ENCODE data around the gene ARAP2.

ARAP2 gene

DNA sequence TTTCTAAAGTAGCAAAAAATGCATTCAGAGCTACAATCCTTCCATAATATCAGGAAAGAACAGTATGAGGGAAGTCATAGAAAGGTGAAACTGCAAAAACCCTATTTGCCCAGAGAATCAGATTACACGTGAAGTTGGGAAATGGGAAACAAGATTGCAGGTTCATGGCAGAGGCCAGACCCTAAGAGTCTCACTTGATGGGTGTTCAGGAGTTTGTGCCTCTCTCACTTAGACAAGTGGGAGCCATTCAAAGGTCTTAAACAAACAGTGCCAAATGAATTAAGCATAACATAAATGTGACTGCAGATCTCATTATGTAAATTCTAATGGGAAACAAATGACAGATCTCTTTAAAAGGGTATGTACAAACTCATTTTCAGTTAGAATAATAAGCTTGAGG is 91.6 kb downstream of the ARAP2 start:
- DNase-seq (ENCODE audit: low read depth) = no peak
- H3K4me3 ChIP-seq (ENCODE audit: low read length) = no peak overlapping the region
- TF ChIP-seq, protein P1, sequence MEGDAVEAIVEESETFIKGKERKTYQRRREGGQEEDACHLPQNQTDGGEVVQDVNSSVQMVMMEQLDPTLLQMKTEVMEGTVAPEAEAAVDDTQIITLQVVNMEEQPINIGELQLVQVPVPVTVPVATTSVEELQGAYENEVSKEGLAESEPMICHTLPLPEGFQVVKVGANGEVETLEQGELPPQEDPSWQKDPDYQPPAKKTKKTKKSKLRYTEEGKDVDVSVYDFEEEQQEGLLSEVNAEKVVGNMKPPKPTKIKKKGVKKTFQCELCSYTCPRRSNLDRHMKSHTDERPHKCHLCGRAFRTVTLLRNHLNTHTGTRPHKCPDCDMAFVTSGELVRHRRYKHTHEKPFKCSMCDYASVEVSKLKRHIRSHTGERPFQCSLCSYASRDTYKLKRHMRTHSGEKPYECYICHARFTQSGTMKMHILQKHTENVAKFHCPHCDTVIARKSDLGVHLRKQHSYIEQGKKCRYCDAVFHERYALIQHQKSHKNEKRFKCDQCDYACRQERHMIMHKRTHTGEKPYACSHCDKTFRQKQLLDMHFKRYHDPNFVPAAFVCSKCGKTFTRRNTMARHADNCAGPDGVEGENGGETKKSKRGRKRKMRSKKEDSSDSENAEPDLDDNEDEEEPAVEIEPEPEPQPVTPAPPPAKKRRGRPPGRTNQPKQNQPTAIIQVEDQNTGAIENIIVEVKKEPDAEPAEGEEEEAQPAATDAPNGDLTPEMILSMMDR (conservative IDR thresholded peaks at IDR 0.05; ENCODE audit: low read length) = no peak

DNA sequence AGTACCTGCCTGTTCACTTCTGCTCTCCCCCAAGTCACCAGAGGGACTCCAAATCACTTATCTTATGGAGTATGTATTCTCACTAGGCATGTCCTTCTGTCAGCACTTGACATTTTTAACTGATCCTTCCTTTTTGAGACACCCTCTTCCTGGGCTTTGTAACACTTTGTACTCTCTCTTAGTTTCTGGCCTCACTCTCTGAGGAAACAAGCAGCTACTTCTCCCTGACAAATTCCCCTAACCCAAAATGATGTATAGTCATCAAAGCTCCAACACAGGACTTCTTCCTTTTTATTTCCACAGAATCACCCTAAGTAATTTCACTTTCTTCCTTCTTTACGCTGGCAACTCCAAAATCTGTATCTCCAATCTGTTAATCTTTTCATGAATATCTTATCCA is 101.8 kb downstream of the ARAP2 start:
- H3K4me3 ChIP-seq (ENCODE audit: low read length) = no peak overlapping the region
- no peak for DNase-seq (ENCODE audit: low read depth)
- TF ChIP-seq, protein P1 (conservative IDR thresholded peaks at IDR 0.05; ENCODE audit: low read length) = no peak

DNA sequence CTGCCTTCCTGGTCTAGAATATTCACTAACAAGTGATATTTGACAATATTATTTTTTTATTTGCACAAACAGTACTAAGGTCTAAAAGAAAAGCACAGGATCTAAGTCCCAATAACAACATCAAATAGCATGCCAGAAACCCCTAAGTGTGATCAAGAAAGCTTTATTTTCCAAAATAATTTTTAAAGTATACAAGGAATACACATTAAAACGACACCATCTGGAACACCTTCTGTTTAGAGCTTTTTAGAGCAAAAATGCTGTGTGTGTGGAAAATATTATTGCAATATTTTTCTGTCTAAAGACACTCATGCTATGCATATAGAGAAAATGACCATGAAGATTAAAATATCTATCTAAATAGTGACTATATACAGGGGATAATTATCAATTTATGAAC is 103.1 kb downstream of the ARAP2 start:
- DNase-seq (ENCODE audit: low read depth) = no peak
- H3K4me3 ChIP-seq (ENCODE audit: low read length) = no peak overlapping the region
- TF ChIP-seq, protein P1 (conservative IDR thresholded peaks at IDR 0.05; ENCODE audit: low read length) = no peak

DNA sequence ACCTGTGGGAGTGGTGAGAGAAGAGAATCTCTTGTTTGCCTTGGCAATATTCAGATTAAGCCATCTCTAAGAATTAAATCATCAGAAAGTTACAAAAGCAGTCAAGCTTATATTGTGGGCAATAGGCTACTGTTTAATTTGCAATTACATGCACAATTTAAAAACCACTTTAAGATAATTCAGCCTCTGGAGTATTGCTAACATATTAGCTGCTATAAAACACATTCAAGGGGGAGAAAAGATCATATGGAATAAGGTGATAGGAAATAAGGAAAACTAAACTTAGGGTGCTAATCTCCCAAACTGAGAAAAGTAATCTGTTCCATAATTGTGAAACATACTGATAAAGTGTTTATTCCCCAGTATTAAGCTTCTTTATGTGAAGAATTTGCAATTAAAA is 103.9 kb downstream of the ARAP2 start:
- TF ChIP-seq, protein P1 (conservative IDR thresholded peaks at IDR 0.05; ENCODE audit: low read length) = no peak
- no peak for DNase-seq (ENCODE audit: low read depth)
- H3K4me3 ChIP-seq (ENCODE audit: low read length) = no peak overlapping the region

DNA sequence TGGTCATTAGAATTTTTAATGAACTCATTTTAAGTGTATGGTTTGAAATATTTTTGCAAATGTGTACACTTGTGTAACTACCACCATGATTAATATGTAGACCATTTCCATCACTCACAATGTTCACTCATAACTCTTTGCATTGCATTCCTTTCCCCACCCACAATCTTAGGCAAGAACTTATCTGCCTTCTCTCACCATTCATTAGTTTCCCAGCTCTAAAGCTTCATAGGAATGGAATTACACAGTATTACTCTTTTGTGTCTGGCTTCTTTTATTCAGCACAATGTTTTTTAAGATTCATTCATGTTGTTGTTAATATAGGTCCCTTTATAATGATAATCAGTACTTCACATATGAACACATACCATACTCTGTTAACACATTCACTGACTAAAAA is 106.1 kb downstream of the ARAP2 start:
- H3K4me3 ChIP-seq (ENCODE audit: low read length) = no peak overlapping the region
- TF ChIP-seq, protein P1 (conservative IDR thresholded peaks at IDR 0.05; ENCODE audit: low read length) = no peak
- DNase-seq (ENCODE audit: low read depth) = no peak

DNA sequence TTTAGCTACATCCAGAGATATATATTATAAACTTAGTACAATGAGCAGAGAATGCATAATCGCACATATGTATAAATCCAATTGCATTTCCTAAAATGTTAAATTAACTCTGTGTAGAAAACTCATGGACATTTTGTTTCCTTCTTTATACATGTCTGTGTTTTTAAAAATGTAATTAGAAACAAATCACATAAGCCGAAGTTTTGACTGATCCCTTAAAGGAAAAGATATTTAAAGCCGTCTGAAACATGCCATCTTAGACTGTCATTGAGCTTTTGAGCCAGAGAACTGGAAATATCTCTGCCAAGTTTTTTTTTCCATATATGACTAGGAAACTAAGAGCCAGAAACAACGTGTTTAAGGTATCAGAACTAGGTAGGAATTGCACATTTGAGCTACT is 107.0 kb downstream of the ARAP2 start:
- TF ChIP-seq, protein P1 (conservative IDR thresholded peaks at IDR 0.05; ENCODE audit: low read length) = no peak
- H3K4me3 ChIP-seq (ENCODE audit: low read length) = no peak overlapping the region
- no peak for DNase-seq (ENCODE audit: low read depth)

DNA sequence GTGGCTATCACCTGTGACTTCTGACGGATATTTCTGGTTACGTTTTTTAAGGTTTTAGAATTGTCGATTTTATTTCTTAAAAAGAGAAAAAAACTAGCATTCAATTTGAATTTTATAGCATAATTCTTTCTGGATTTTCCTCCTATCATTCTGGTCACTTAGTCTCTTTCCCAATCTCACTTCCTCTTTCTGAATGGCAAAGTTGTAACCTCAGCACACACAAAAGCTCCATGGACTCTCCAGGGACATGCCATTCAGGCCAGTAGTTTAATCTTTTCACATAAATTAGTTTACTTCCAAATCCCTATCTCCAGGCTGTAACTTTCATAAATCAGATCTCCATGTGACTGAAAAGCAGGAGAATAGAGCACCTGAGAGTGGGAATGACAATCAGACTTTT is 110.7 kb downstream of the ARAP2 start:
- no peak for DNase-seq (ENCODE audit: low read depth)
- TF ChIP-seq, protein P1 (conservative IDR thresholded peaks at IDR 0.05; ENCODE audit: low read length) = no peak

More for the DNA sequence above, 110.7 kb downstream of the ARAP2 start:
- H3K4me3 ChIP-seq (ENCODE audit: low read length) = no peak overlapping the region

Measured in AG10803 (cell line).